Skeletal muscle satellite cell (primary cell): ENCODE data around the gene CPA5.
A peak's percentile ranks its signal among the peaks of the same experiment; 100 is the strongest.

Experiments
- H3K27me3 ChIP-seq: 2 replicates; pipeline ENCODE4 v1.7.0; 2013; ENCODE audit warnings: low read length; ENCODE audit not compliant: control insufficient read depth, insufficient read depth
- H3K36me3 ChIP-seq: 2 replicates; pipeline ENCODE4 v1.7.0; 2013; ENCODE audit warnings: mild to moderate bottlenecking, control low read depth, low read length; ENCODE audit not compliant: insufficient read depth
- H3K4me1 ChIP-seq: 2 replicates; pipeline ENCODE4 v1.7.0; 2013; ENCODE audit warnings: low read length; ENCODE audit not compliant: control insufficient read depth, insufficient read depth
- H3K4me2 ChIP-seq: 2 replicates; pipeline ENCODE4 v1.7.0; 2013; ENCODE audit warnings: mild to moderate bottlenecking, low read length
- H3K4me3 ChIP-seq: 2 replicates; pipeline ENCODE4 v1.7.0; 2013; ENCODE audit warnings: low read length
- H3K9ac ChIP-seq: 2 replicates; pipeline ENCODE4 v1.7.0; 2013; ENCODE audit warnings: mild to moderate bottlenecking, low read depth, low read length, moderate library complexity
- H3K9me3 ChIP-seq: replicated peaks from 2 replicates; pipeline ENCODE4 v1.7.0; 2013; ENCODE audit warnings: mild to moderate bottlenecking, control low read depth, low read length

The CPA5 gene

DNA sequence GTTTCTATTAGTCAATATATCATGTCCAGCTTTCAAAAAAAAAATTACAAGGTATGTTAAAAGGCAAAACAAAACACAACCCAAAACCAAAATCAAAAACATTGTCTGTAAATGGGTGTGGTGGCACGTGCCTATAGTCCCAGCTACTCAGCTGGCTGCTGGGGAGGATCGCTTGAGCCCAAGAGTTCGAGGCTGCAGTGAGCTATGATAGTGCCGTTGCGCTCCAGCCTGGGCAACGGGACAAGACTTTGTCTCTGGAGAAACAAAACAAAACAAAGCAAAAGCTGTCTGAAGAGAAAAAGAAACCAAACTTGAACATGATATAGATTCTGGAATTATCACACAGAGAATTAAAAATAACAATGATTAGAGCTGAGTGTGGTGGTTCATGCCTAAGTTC lies 10.3 kb upstream of the CPA5 start:
- Histone ChIP-seq H3K9me3 (no peaks in the 10 kb centered on the region), H3K4me2 (no peak overlapping the region), H3K27me3 (peaks cover 9% of the 10 kb centered on the region), H3K4me3 (no peak overlapping the region), H3K9ac (no peak overlapping the region), H3K4me1 (no peaks in the 10 kb centered on the region), H3K36me3 (no peaks in the 10 kb centered on the region)

DNA sequence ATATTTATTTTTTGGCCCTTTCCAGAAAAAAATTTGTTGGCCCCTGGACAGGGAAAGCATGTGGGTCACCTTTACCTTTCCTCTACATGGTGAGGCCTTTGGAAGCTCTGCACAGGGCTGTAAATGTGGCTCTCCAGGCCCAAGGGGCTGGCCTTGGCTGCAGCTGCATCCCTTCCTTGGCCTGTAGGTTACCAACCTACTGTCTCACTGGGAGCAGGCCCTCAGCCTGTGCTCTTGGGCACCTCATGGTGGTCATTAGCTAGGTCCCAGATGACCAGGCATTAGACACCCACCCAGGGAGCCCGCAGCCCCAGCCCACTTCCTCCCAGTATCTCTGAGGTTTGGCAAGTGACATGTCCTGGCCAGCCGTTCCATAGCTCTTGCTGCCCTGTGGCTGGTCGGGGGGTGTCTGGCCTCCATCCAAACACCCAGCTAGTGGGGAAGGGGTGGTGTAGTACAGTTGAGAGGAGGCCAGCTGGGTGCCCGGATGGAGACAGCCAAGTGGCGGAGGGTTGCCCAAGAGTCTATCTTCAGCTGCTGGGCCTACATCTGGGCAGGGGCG lies 7.1 kb upstream of the CPA5 start:
- Histone ChIP-seq H3K27me3 (peaks cover 4% of the 10 kb centered on the region), H3K36me3 (no peaks in the 10 kb centered on the region), H3K4me1 (no peaks in the 10 kb centered on the region), H3K9me3 (no peaks in the 10 kb centered on the region), H3K4me3 (no peak overlapping the region), H3K4me2 (no peak overlapping the region), H3K9ac (no peak overlapping the region)

DNA sequence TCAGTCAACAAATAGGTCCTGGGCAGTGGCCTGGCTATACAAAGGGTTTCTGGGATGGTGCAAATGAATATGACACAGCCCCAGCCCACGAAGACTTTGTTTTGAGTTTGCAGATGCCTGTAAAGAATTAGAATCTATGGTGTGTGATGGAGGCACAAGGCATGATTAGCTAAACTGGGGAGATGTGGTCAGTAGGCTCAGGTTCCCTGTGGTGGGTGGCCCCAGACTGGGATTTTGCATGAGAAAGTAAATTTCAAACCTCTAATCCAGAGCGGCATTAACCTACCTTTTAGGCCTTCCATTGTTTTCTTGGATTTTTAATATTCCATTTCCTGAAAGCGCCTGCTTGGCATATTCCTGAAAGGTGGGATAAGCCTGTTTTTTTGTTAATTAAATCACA lies 6.4 kb upstream of the CPA5 start:
- peaks cover 4% of the 10 kb centered on the region for H3K27me3 ChIP-seq
- no peaks in the 10 kb centered on the region for H3K36me3 ChIP-seq
- no peak overlapping the region for H3K4me2 ChIP-seq
- H3K9me3 ChIP-seq, result no peaks in the 10 kb centered on the region
- H3K4me3 ChIP-seq, result no peak overlapping the region
- no peaks in the 10 kb centered on the region for H3K4me1 ChIP-seq
- no peak overlapping the region for H3K9ac ChIP-seq

DNA sequence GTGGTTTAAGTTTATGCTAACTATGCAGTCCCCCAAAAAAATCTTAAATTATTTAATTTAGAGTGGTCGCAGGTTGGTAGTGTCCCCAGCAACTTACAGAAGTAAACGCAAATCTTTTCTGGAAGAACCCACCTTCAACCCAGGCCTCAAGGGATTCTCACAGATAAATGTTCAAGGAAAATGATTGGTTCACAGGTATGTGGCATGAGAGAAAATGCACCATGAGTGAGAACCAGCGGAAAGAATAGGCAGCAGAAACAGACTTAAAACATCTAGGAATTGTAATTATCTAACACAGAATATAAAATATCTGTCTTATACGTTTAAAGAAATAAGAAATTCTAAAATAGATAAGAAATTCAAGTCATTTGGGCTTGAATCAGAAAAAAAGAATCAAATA lies 2.7 kb upstream of the CPA5 start:
- Histone ChIP-seq H3K4me3 (no peak overlapping the region), H3K4me1 (peaks cover 2% of the 10 kb centered on the region), H3K36me3 (no peaks in the 10 kb centered on the region), H3K9ac (no peak overlapping the region), H3K4me2 (no peak overlapping the region), H3K27me3 (peaks cover 13% of the 10 kb centered on the region), H3K9me3 (no peaks in the 10 kb centered on the region)

- no peaks in the 10 kb centered on the region for H3K9me3 ChIP-seq
- no peak overlapping the region for H3K9ac ChIP-seq
- no peak overlapping the region for H3K4me2 ChIP-seq
- H3K27me3 ChIP-seq, result peaks cover 15% of the 10 kb centered on the region
- no peak overlapping the region for H3K4me3 ChIP-seq
- H3K4me1 ChIP-seq, result peaks cover 2% of the 10 kb centered on the region
- no peaks in the 10 kb centered on the region for H3K36me3 ChIP-seq
Observed at GRCh38 chr7:130342701-130343380, 1.8 kb upstream of the CPA5 start.

GRCh38 chr7:130345136-130345535 lies 520 bp downstream of the CPA5 start:
- H3K9me3 ChIP-seq, result no peaks in the 10 kb centered on the region
- H3K36me3 ChIP-seq, result no peaks in the 10 kb centered on the region
- H3K4me1 ChIP-seq, result peaks cover 2% of the 10 kb centered on the region
- H3K9ac ChIP-seq, result no peak overlapping the region
- peak overlapping the region; percentile 46 for H3K4me2 ChIP-seq
- H3K4me3 ChIP-seq, result peak overlapping the region; percentile 15
- peaks cover 24% of the 10 kb centered on the region for H3K27me3 ChIP-seq

GRCh38 chr7:130345725-130346124 lies 1.1 kb downstream of the CPA5 start:
- Histone ChIP-seq H3K36me3 (no peaks in the 10 kb centered on the region), H3K9me3 (no peaks in the 10 kb centered on the region), H3K4me1 (peaks cover 2% of the 10 kb centered on the region), H3K27me3 (peaks cover 30% of the 10 kb centered on the region), H3K9ac (no peak overlapping the region), H3K4me2 (no peak overlapping the region), H3K4me3 (no peak overlapping the region)

DNA sequence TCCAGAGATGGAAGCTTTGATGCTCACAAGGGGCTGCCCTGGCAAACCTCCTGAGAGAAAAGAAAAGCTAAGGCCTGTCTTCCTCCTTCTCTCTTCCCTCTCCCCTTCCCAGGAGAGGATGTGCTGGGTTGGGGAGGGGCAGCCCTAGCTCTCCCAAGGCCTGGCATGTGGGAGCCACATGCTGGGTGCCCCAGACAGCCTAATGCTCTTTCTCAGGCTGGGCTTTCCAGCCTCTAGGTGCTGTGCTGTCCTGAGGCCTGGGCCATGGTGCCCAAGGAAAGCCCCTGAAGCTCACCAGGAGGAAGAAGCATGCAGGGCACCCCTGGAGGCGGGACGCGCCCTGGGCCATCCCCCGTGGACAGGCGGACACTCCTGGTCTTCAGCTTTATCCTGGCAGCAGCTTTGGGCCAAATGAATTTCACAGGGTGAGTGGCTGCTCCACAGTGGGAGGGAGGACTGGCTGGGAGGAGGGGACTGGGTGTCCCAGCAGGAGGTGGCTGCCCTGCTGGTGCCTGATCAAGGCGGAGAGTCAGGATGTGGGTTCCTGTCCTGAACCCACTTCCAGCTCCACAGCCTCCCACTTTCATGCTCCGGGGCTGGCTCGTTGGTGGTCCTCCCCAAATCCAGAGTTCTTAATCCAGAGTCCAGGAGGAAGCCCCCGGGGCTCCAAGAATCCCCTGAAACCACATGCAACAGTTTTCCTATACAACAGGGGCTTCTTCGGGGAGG lies 1.7 kb downstream of the CPA5 start:
- Histone ChIP-seq H3K4me2 (no peak overlapping the region), H3K4me3 (no peak overlapping the region)

DNA sequence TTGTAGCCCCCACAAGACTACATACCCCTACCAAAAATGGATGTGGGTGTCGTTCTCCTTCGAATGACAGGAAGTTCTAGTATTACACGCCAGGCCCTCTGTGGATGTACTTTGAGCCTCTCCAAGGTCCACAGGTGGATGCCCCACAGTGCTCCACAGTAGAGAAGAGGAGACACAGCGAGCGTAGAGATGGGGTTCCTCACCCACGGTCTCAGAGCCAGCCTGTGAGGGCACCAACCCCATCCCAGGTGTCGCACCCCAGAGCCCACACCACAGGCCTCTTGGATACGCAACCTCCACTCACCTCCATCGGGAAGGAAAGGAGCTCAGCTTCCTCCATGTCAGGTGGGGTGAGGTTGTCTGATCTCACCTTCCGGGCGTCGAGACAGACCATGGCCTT lies 2.3 kb downstream of the CPA5 start:
- Histone ChIP-seq H3K9ac (no peak overlapping the region), H3K36me3 (no peaks in the 10 kb centered on the region), H3K4me1 (peaks cover 2% of the 10 kb centered on the region), H3K4me3 (no peak overlapping the region), H3K4me2 (no peak overlapping the region), H3K9me3 (no peaks in the 10 kb centered on the region), H3K27me3 (peaks cover 42% of the 10 kb centered on the region)

More for the DNA sequence above, 1.7 kb downstream of the CPA5 start:
- Histone ChIP-seq H3K27me3 (peaks cover 36% of the 10 kb centered on the region), H3K4me1 (peaks cover 2% of the 10 kb centered on the region), H3K36me3 (no peaks in the 10 kb centered on the region), H3K9ac (no peak overlapping the region), H3K9me3 (no peaks in the 10 kb centered on the region)

GRCh38 chr7:130349911-130350782 lies 5.5 kb downstream of the CPA5 start:
- Histone ChIP-seq H3K4me3 (no peak overlapping the region), H3K27me3 (peaks cover 44% of the 10 kb centered on the region), H3K9me3 (no peaks in the 10 kb centered on the region), H3K4me2 (no peak overlapping the region), H3K36me3 (no peaks in the 10 kb centered on the region), H3K9ac (no peak overlapping the region), H3K4me1 (peaks cover 15% of the 10 kb centered on the region)
